IPS-NIHi7 (cell line): ENCODE data around the gene AZIN2.
A peak's percentile ranks its signal among the peaks of the same experiment; 100 is the strongest.
"Not testable (repeated sequence)": the region's sequence is repeated elsewhere in the genome, so short reads cannot be mapped to it uniquely, and the experiment has no call there.

ENCODE experiments used
- DNase-seq: peaks from one replicate; pipeline ENCODE4 v3.0.0; 2012; ENCODE audit warnings: mixed read lengths; ENCODE audit errors: extremely low spot score

The AZIN2 gene

GRCh38 chr1:33080885-33081553 is at the start of gene AZIN2:
Gene AZIN2 (plus strand): TSS chr1:33081153. CDS start chr1:33082250, 1,097 bp downstream.
- peak; percentile 100 for DNase-seq

GRCh38 chr1:33031506-33031905 is 49.4 kb upstream of the AZIN2 start:
- no peak for DNase-seq

- DNase-seq = no peak
These were observed 48.7 kb upstream of the AZIN2 start for GRCh38 chr1:33032126-33032869.

DNA sequence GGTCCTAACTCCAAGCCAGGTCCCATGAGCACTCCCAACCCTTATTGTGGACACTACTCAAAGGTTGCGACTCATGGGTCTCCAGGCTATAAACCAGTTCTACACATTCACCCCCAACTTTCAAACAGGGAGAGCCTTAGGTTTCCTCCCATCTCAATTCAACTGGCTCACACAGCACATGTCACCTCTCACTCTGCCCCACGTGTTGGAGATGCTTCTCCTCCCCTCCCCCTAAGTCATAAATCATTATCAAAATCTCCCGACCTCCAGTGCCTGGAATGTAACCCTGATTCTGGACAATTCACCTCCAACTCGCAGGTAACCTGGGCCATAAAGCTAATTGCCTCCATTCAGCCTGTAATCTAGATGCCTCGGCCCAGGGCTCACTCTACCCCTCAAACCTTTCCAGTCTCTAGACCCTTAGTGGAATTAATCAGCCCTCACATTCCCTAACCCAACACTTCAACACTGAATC is 44.9 kb upstream of the AZIN2 start:
- DNase-seq = peak; percentile 22

GRCh38 chr1:33036526-33037503 is 44.1 kb upstream of the AZIN2 start, which contains the start of gene AK2:
Gene AK2 (minus strand): TSS chr1:33036883. CDS start chr1:33036828, 55 bp downstream.
- peak; percentile 99 for DNase-seq

DNA sequence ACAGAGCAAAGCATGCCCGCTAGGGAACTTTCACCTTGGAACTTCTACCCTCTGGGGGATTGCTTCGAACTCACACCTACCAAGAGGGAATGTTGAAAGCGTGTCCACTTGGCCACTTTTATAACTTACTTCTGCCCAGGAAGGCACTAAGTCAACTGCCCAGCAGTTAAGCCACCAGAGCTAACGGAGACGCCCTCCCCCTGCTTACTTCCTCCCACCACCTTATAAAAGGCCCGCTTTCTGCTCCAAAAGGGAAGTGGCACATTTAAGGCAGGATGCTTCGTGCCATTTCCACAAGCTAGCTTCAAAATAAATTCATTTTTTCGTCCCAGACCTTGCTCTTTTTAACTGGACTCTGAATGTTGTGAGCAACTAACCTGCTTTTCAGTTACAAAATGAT is 41.1 kb upstream of the AZIN2 start:
- no peak for DNase-seq

DNA sequence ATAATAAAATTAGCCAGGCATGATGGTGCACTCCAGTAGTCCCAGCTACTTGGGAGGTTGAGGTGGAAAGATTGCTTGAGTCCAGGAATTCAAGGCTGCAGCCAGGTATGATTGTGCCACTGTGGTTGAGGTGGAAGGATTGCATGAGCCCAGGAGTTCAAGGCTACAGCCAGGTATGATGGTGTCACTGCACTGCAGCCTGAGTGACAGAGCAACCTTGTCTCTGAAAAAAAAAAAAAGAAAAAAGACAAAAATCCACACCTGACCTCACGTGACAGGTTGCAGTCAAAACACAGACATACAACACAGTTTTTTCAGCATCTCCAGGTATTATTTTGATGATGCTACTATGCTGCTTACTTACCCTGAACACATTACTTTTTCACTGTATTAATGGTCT is 39.9 kb upstream of the AZIN2 start:
- DNase-seq = no peak

- no peak for DNase-seq
These were observed 38.1 kb upstream of the AZIN2 start for GRCh38 chr1:33042831-33043230.

DNA sequence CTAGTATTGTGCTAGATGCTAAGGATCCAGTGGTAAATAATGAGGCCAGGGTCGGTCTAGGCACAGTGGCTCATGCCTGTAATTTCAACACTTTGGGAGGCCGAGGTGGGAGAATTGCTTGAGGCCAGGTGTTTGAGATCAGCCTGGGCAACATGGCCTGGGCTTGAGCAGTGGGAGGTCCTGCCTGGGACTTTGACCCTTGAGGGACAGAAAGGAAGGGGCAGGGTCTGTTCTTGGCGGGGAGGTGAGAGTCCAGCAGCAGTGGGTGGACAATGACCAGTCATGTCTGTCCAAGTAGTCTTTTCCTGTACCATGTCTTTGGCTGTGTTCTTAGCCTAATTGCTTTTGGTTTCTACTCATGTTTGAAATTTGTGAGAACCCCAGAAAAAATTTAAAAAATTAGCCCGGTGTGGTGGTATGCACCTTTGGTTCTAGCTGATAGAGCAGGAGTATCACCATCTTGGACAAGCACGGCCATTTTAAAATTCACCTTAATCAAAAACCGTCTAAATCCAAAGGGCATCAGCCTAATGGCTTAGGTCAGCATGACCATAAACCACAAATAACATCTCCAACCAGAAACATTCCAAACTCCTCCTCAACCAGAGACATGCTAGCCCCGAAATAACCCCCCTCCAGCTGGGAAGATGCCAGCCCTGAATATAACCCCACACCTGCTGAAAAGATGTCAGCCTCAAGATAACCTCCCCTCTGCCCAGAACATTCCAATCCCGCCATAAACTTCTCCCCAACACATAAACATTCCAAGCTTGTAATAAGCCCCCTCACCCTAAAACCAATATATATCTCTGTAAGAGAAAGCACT is 37.5 kb upstream of the AZIN2 start:
- no peak for DNase-seq

DNA sequence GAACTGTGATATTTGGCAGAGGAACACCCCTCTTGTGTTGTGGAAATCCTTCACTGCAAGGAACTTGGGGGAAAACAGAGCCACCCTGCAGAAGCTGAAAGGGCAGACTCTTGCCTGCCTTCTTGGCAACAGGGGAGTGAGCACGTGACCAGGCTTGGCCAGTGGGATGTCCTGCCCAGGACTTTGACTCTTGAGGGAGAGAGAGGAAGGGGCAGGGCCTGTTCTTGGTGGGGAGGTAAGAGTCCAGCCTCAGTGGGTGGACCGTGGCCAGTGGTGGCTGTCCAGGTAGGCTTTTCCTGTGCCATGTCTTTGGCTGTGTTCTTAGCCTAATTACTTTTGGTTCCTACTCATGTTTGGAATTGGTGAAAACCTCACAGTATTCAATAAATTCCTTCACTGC is 35.7 kb upstream of the AZIN2 start:
- no peak for DNase-seq

GRCh38 chr1:33045814-33046213 is 35.1 kb upstream of the AZIN2 start:
- no peak for DNase-seq

DNA sequence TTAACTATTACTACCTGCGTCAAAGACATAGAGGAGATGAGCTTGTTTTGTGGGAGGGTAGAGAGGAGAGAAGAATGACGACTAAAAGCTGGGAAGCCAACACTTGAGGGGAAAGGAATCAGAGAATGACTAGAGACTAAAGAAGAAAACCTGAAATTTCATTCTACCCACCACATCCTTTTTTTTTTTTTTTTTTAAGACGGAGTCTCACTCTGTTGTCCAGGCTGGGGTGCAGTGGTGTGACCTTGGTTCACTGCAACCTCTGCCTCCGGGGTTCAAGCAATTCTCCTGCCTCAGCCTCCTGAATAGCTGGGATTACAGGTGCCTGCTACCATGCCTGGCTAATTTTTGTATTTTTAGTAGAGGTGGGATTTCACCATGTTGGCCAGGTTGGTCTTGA is 34.7 kb upstream of the AZIN2 start:
- not testable (repeated sequence) for DNase-seq

- DNase-seq = no peak
These were observed 33.7 kb upstream of the AZIN2 start for GRCh38 chr1:33047290-33047689.

GRCh38 chr1:33047839-33048305 is 33.1 kb upstream of the AZIN2 start:
- DNase-seq = no peak

GRCh38 chr1:33048426-33048825 is 32.5 kb upstream of the AZIN2 start:
- no peak for DNase-seq

- DNase-seq = no peak
These were observed 31.6 kb upstream of the AZIN2 start for GRCh38 chr1:33049371-33049770.

DNA sequence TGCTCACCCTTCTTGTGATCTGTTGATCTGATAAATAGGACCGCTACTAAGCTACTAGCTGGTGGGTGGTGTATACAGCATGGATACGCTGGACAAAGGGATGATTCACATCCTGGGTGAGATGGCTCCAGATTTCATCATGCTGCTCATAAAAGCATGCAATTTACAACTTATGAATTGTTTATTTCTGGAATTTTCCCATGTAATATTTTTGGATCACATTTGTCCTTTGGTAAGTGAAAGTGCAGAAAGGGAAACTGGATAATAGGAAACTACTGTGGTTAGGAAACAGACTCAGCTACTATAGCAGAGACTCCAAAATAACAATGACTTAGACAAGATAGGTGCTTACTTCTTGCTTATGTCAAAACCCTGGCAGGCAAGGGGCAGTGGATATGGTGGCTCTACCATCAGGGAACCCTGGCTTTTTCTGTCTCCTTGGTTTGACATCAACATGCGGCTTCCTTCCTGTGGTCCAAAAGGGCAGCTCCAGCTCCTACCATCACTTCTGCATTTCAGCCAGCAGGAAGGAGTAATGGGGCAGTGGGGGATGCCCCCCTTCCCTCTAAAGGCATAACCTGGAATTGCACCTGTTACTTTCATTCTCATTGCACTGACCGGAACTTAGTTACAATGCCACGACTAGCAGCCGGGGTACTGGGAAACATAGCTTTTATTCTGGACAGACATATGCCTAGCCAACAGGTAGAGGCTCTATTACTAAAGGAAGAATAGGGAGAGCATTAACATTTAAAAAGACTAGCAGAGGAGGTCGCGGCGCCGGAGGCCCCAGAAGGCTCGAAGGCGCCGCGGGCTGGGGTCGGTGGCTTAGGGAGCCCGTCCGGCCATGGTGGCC is 30.5 kb upstream of the AZIN2 start:
- DNase-seq = no peak

- DNase-seq = peak; percentile 89
These were observed 25.5 kb upstream of the AZIN2 start for GRCh38 chr1:33055210-33056008.

DNA sequence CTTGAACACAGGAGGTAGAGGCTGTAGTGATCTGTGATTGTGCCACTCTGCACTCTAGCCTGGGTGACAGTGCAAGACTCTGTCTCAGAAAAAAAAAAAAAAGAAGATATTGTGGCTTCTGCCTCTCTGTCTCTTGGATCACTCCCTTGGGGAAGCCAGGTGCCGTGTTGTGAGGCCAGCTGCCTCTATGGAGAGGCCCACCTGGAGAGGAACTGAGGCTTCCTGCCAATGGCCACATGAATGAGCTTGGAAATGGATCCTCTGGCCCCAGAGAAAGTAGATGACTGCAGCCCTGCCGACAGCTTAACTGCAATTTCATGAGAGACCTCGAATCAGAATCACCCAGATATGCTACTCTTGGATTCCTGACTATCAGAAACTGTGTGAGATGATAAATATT is 24.5 kb upstream of the AZIN2 start:
- no peak for DNase-seq
